C4-2B (cell line): ENCODE measurements around the gene CDK5.

ENCODE experiments used
- CTCF ChIP-seq: fragments of 450-650 bp; conservative IDR thresholded peaks from 2 replicates; pipeline ENCODE4 v1.5.1; 2017; ENCODE audit warnings: mild to moderate bottlenecking
- ZFX ChIP-seq: fragments of 450-650 bp; IDR thresholded peaks from 2 replicates; pipeline ENCODE4 v1.6.1; 2017

GRCh38 chr7:151045262-151045661 is 12.4 kb downstream of the CDK5 start:
- TF ChIP-seq ZFX (no peak), CTCF (no peak)
